GM12878 (cell line): ENCODE measurements around the gene FKBP1B. TPM values are rescaled to one million over a fixed set of nuclear protein-coding genes. Genes with fewer than 3 reads are reported as not detected.

ENCODE experiments used
- ATAC-seq: fragments of 200-7000 bp; cut with Tn5 transposase; 3 replicates; pipeline ENCODE4 v1.9.1; 2020; ENCODE audit warnings: mild to moderate bottlenecking, moderate library complexity
- BruUV-seq: library from RNA; stranded (reverse); fragments of 400-500 nt; replicated peaks from 2 replicates; lab custom pipeline; 2021; lab: Mats Ljungman, UMichigan
- CTCF ChIA-PET: fragments of 300-600 bp; sonication (Branson Sonifier 250); formaldehyde crosslinking; extraction: SDS; loops from one replicate; lab custom pipeline; 2021; ENCODE audit warnings: inconsistent platforms; lab: Yijun Ruan, JAX
- POLR2A ChIA-PET: fragments of 350-600 bp; formaldehyde crosslinking; extraction: SDS; loops from one replicate; lab custom pipeline; 2021; ENCODE audit warnings: inconsistent platforms; lab: Charles Lee
- RAD21 ChIA-PET: fragments of 300-600 bp; sonication (Branson Sonifier 250); formaldehyde crosslinking; loops from one replicate; lab custom pipeline; 2023; ENCODE audit warnings: antibody characterized with exemption; ENCODE audit not compliant: unreplicated experiment; lab: Charles Lee
- SMC1A ChIA-PET: fragments of 300-600 bp; sonication (Branson Sonifier 250); formaldehyde crosslinking; loops from one replicate; lab custom pipeline; 2023; ENCODE audit not compliant: unreplicated experiment, uncharacterized antibody; lab: Charles Lee
- DNase-seq: peaks from one replicate; pipeline ENCODE4 v3.0.0-alpha.2; 2011; ENCODE audit warnings: low read depth, low spot score
- FAIRE-seq: peaks from 3 replicates; lab custom pipeline; 2011; peaks lifted over from hg19 to GRCh38; lab: Jason Lieb, UNC
- H2AFZ ChIP-seq: 2 replicates; pipeline ENCODE4 v1.6.0; 2011; ENCODE audit warnings: low read depth, low read length, control low read depth; ENCODE audit not compliant: control insufficient read depth
- H3K27ac ChIP-seq: 2 replicates; pipeline ENCODE4 v1.5.1; 2011; ENCODE audit warnings: control low read depth; ENCODE audit not compliant: control insufficient read depth, insufficient read depth
- H3K27me3 ChIP-seq, 2 experiments: replicated peaks in 1 of 2; 2 replicates each; pipeline versions ENCODE4 v1.6.0 to v1.6.1; 2011; ENCODE audit warnings: low read length in 1 of 2; ENCODE audit not compliant: control insufficient read depth in 2 of 2, insufficient read depth in 2 of 2
- H3K36me3 ChIP-seq, 2 experiments: 2 replicates each; pipeline ENCODE4 v1.5.1; 2011; ENCODE audit warnings: low read length in 1 of 2; ENCODE audit not compliant: control insufficient read depth in 2 of 2, insufficient read depth in 2 of 2
- H3K4me1 ChIP-seq: 2 replicates; pipeline ENCODE4 v1.6.1; 2011; ENCODE audit warnings: mild to moderate bottlenecking, low read length, moderate library complexity, mixed read lengths; ENCODE audit not compliant: control insufficient read depth, insufficient read depth
- H3K4me2 ChIP-seq: 2 replicates; pipeline ENCODE4 v1.6.0; 2011; ENCODE audit warnings: control low read depth; ENCODE audit not compliant: control insufficient read depth, insufficient read depth
- H3K4me3 ChIP-seq: fragments of 200-600 bp; sonication (generic); 2 replicates; pipeline ENCODE4 v1.5.1; 2016
- H3K79me2 ChIP-seq: 2 replicates; pipeline ENCODE4 v1.6.0; 2011; ENCODE audit warnings: low read length; ENCODE audit not compliant: control insufficient read depth, insufficient read depth
- H3K9ac ChIP-seq: 2 replicates; pipeline ENCODE4 v1.8.0; 2011; ENCODE audit warnings: low read length, control low read depth, mixed read lengths; ENCODE audit not compliant: control insufficient read depth, insufficient read depth
- H3K9me3 ChIP-seq: replicated peaks from 3 replicates; pipeline ENCODE4 v1.5.1; 2011; ENCODE audit warnings: mild to moderate bottlenecking, low read length; ENCODE audit not compliant: control insufficient read depth, insufficient read depth
- H4K20me1 ChIP-seq: 2 replicates; pipeline ENCODE4 v1.6.0; 2011; ENCODE audit not compliant: control insufficient read depth, insufficient read depth
- HDGF ChIP-seq: fragments of 450-650 bp; IDR thresholded peaks from 2 replicates; pipeline ENCODE4 v1.6.1; 2016; ENCODE audit warnings: antibody characterized with exemption
- RAD51 ChIP-seq: fragments of 450-650 bp; IDR thresholded peaks from 2 replicates; pipeline ENCODE4 v1.6.1; 2016; ENCODE audit warnings: moderate library complexity, mild to moderate bottlenecking, inconsistent platforms
- WGBS: methylation state at CpG from one replicate; pipeline ENCODE4 v1.1.6; 2016; ENCODE audit warnings: low lambda C conversion rate; ENCODE audit not compliant: insufficient replicate concordance, insufficient coverage; ENCODE audit errors: missing lambda C conversion rate; 5-methylcytosine and 5-hydroxymethylcytosine counted together
- in situ Hi-C: fragments of 300-500 bp; cut with MboI; formaldehyde crosslinking; loops from 9 replicates; pipeline ENCODE4 v1.14.3; 2018; ENCODE audit warnings: mixed read lengths
- intact Hi-C: fragments of 100-400 bp; cut with micrococcal nuclease; formaldehyde crosslinking; loops from one replicate; pipeline ENCODE4 v1.14.2; 2022; ENCODE audit not compliant: unreplicated experiment
- polyA plus RNA-seq, 11 experiments: library from polyadenylated mRNA; depleted of rRNA in 4 of 11; unstranded in 6 of 11; stranded (reverse) in 5 of 11; fragments of >200 nt; fragmentation: Nextera tagmentation in 4 of 11; fragmentation: Illumina TruSeq in 1 of 11; extraction: Ambion mirVana in 4 of 11; extraction: Trizol in 1 of 11; gene quantifications; 1 replicate in 1 of 11; 2 replicates in 10 of 11; pipeline versions ENCODE4 v1.2.1 to v1.2.3, GENCODE V29; 2011 to 2016; ENCODE audit warnings: inconsistent platforms in 2 of 11, missing spikeins in 2 of 11, low read depth in 1 of 11
- total RNA-seq, 4 experiments: library from RNA; depleted of rRNA in 3 of 4; stranded (reverse); fragments of >200 nt in 3 of 4; fragmentation: Illumina TruSeq in 1 of 4; extraction: Trizol in 1 of 4; gene quantifications; 2 replicates each; pipeline versions ENCODE4 v1.2.1 to v1.2.3, GENCODE V29; 2013 to 2021

FKBP1B gene
- total and polyA plus RNA-seq, 10 of the 15 experiments (the other 5 are each of a cell fraction or from before 2014, with no cell fraction given) = 0.18 to 0.53 (median 0.24) TPM

- no peaks in the 10 kb centered on the region for H4K20me1 ChIP-seq
- 88% methylated on average over 8 of the region's 8 CpGs for WGBS
- ChIA-PET CTCF (interaction anchor here (0.7 to 5.2 kb wide), 41 partner anchors 11 to 1180 kb away, joined by 3 to 105 read pairs (median 4); partner anchors contain the start of genes ATAD2B, FAM228B, FKBP1B and WDCP), RAD21 (interaction anchor here (0.7 to 3.8 kb wide), 17 partner anchors 12 to 321 kb away, joined by 3 to 98 read pairs (median 5); partner anchors contain the start of genes ATAD2B, FAM228B and WDCP)
- H3K27me3 ChIP-seq = no peaks in the 10 kb centered on the region
- no peak for ATAC-seq
- H3K9me3 ChIP-seq = no peaks in the 10 kb centered on the region
- peak; percentile 62; the same call in 1 of the 2 replicates for TF ChIP-seq RAD51
- no peak for TF ChIP-seq HDGF
- TF ChIP-seq, all 136 proteins: peak for 1
- ChIA-PET POLR2A (interaction anchor here (0.6 to 3.3 kb wide), 10 partner anchors 11 to 268 kb away, joined by 3 to 25 read pairs (median 4); partner anchors contain the start of genes ATAD2B, FAM228B, PFN4 and WDCP), SMC1A (interaction anchor here (0.7 to 3.4 kb wide), 16 partner anchors 10 to 433 kb away, joined by 3 to 44 read pairs (median 4); partner anchors contain the start of genes ATAD2B, FAM228B, PFN4 and WDCP)
- Histone ChIP-seq H3K9ac (peak overlapping the region; percentile 89), H3K27ac (peak overlapping the region; percentile 87), H3K4me1 (peaks cover 12% of the 10 kb centered on the region), H3K79me2 (no peaks in the 10 kb centered on the region), H3K4me2 (peak overlapping the region; percentile 95), H3K36me3 (no peaks in the 10 kb centered on the region; a peak in 2 of 4 replicates), H3K4me3 (peak overlapping the region; percentile 70; the same call in 1 of the 2 replicates), H2AFZ (peak overlapping the region; percentile 98)
- in situ Hi-C loops (no loop called here), intact Hi-C loops (loop anchor here (1.0 to 5.0 kb wide), 2 partner anchors 40 to 299 kb away; partner anchors contain the start of genes FAM228B and PFN4)
- DNase-seq (no peak), FAIRE-seq (no peak)
- BruUV-seq = TSS peak; percentile 62
Observed at GRCh38 chr2:24082787-24083566, 33.4 kb downstream of the FKBP1B start.
